ENCODE measurements around the gene MACROD2. TPM values are rescaled to one million over a fixed set of nuclear protein-coding genes. Genes with fewer than 3 reads are reported as not detected.

MACROD2 gene
- polyA plus RNA-seq, 1 experiment = 0.47 TPM

GRCh38 chr20:15059438-15059837, 1064.1 kb downstream of the MACROD2 start:
- no peak for DNase-seq (ENCODE audit: low read depth)
- CTCF ChIA-PET = no interaction called here
- no peaks in the 10 kb centered on the region for H3K27me3 ChIP-seq (ENCODE audit: control insufficient read depth, insufficient read depth, low read length)
- POLR2A ChIA-PET = no interaction called here
- no peaks in the 10 kb centered on the region for H3K36me3 ChIP-seq (ENCODE audit: control insufficient read depth, insufficient read depth, low read length)
- H3K4me3 ChIP-seq (ENCODE audit: low read depth, low read length) = no peak overlapping the region
- TF ChIP-seq CTCF (IDR thresholded peaks at IDR 0.05; ENCODE audit: insufficient read depth, low read depth, low read length) = no peak

- CTCF ChIA-PET = no interaction called here
- TF ChIP-seq CTCF (IDR thresholded peaks at IDR 0.05; ENCODE audit: insufficient read depth, low read depth, low read length) = no peak
- H3K36me3 ChIP-seq (ENCODE audit: control insufficient read depth, insufficient read depth, low read length) = no peaks in the 10 kb centered on the region
- H3K27me3 ChIP-seq (ENCODE audit: control insufficient read depth, insufficient read depth, low read length) = no peaks in the 10 kb centered on the region
- POLR2A ChIA-PET = no interaction called here
- H3K4me3 ChIP-seq (ENCODE audit: low read depth, low read length) = no peak overlapping the region
- DNase-seq (ENCODE audit: low read depth) = no peak
Measured at GRCh38 chr20:15060265-15061060, 1065.1 kb downstream of the MACROD2 start.

GRCh38 chr20:15061061-15061430, 1065.7 kb downstream of the MACROD2 start:
- POLR2A ChIA-PET = no interaction called here
- no peak for DNase-seq (ENCODE audit: low read depth)
- Histone ChIP-seq H3K27me3 (ENCODE audit: control insufficient read depth, insufficient read depth, low read length) (no peaks in the 10 kb centered on the region), H3K36me3 (ENCODE audit: control insufficient read depth, insufficient read depth, low read length) (no peaks in the 10 kb centered on the region), H3K4me3 (ENCODE audit: low read depth, low read length) (no peak overlapping the region)
- CTCF ChIA-PET = no interaction called here
- no peak for TF ChIP-seq CTCF (IDR thresholded peaks at IDR 0.05; ENCODE audit: insufficient read depth, low read depth, low read length)

GRCh38 chr20:15061955-15062354, 1066.6 kb downstream of the MACROD2 start:
- no peaks in the 10 kb centered on the region for H3K27me3 ChIP-seq (ENCODE audit: control insufficient read depth, insufficient read depth, low read length)
- ChIA-PET POLR2A (no interaction called here), CTCF (no interaction called here)
- no peak for DNase-seq (ENCODE audit: low read depth)
- no peak overlapping the region for H3K4me3 ChIP-seq (ENCODE audit: low read depth, low read length)
- no peaks in the 10 kb centered on the region for H3K36me3 ChIP-seq (ENCODE audit: control insufficient read depth, insufficient read depth, low read length)
- TF ChIP-seq CTCF (IDR thresholded peaks at IDR 0.05; ENCODE audit: insufficient read depth, low read depth, low read length) = no peak

GRCh38 chr20:15063081-15063480, 1067.8 kb downstream of the MACROD2 start:
- CTCF ChIA-PET = no interaction called here
- Histone ChIP-seq H3K27me3 (ENCODE audit: control insufficient read depth, insufficient read depth, low read length) (no peaks in the 10 kb centered on the region), H3K4me3 (ENCODE audit: low read depth, low read length) (no peak overlapping the region), H3K36me3 (ENCODE audit: control insufficient read depth, insufficient read depth, low read length) (no peaks in the 10 kb centered on the region)
- no peak for DNase-seq (ENCODE audit: low read depth)
- TF ChIP-seq CTCF (IDR thresholded peaks at IDR 0.05; ENCODE audit: insufficient read depth, low read depth, low read length) = no peak
- POLR2A ChIA-PET = no interaction called here

Measured in BJ (cell line).